SK-N-MC (cell line): Measurements from ENCODE around the gene APOE.

Experiments used
- EZH2 ChIP-seq: fragments of 200-600 bp; sonication (generic); IDR thresholded peaks from one replicate; pipeline ENCODE4 v1.6.1; 2017; ENCODE audit warnings: antibody characterized with exemption
- FOXP2 ChIP-seq: optimal IDR thresholded peaks from 2 replicates; pipeline ENCODE3; 2011; ENCODE audit warnings: mild to moderate bottlenecking, moderate library complexity; ENCODE audit not compliant: insufficient read depth; ENCODE audit errors: extremely low read length, control extremely low read depth
- POLR2AphosphoS5 ChIP-seq: IDR thresholded peaks from 2 replicates; pipeline ENCODE4 v1.6.1; 2012; ENCODE audit warnings: mild to moderate bottlenecking, low read depth, low read length, borderline replicate concordance

- TF ChIP-seq POLR2AphosphoS5 (peak; percentile 55), FOXP2 (no peak), EZH2 (no peak)
These were observed 1.8 kb upstream of the APOE start for GRCh38 chr19:44903602-44904425.
